ENCODE data around the gene TANC1. TPM values are rescaled to one million over a fixed set of nuclear protein-coding genes. Genes with fewer than 3 reads are reported as not detected.

The TANC1 gene
- total RNA-seq, 1 donor, result 34.7 TPM

GRCh38 chr2:159206736-159207380 is 238.4 kb downstream of the TANC1 start:
- no peak for TF ChIP-seq CTCF (IDR thresholded peaks at IDR 0.05; ENCODE audit: extremely low read depth, low read depth, low read length)
- H3K4me1 ChIP-seq (ENCODE audit: insufficient read depth, low read length), result peaks cover 25% of the 10 kb centered on the region
- no peak overlapping the region for H3K4me3 ChIP-seq (ENCODE audit: insufficient read depth, low read length)
- DNase-seq (ENCODE audit: insufficient read length, low spot score, missing footprints), result no peak
- H3K36me3 ChIP-seq (ENCODE audit: insufficient read depth, low read length), result peaks cover 23% of the 10 kb centered on the region
- H3K27me3 ChIP-seq (ENCODE audit: insufficient read depth, low read length), result no peaks in the 10 kb centered on the region
- no peaks in the 10 kb centered on the region for H3K79me2 ChIP-seq (ENCODE audit: insufficient read depth, low read length)
- H4K20me1 ChIP-seq (ENCODE audit: insufficient read depth, low read length), result no peaks in the 10 kb centered on the region
- no peaks in the 10 kb centered on the region for H3K9me3 ChIP-seq (ENCODE audit: low read depth, low read length)
- no peak overlapping the region for H3K27ac ChIP-seq (ENCODE audit: low read depth, low read length)
- H3K4me2 ChIP-seq (ENCODE audit: insufficient read depth, low read length), result no peak overlapping the region
- no peak overlapping the region for H2AFZ ChIP-seq (ENCODE audit: low read length)

GRCh38 chr2:159208438-159208837 is 240.0 kb downstream of the TANC1 start:
- H3K36me3 ChIP-seq (ENCODE audit: insufficient read depth, low read length), result peaks cover 23% of the 10 kb centered on the region
- no peak overlapping the region for H2AFZ ChIP-seq (ENCODE audit: low read length)
- no peaks in the 10 kb centered on the region for H3K9me3 ChIP-seq (ENCODE audit: low read depth, low read length)
- H3K79me2 ChIP-seq (ENCODE audit: insufficient read depth, low read length), result no peaks in the 10 kb centered on the region
- TF ChIP-seq CTCF (IDR thresholded peaks at IDR 0.05; ENCODE audit: extremely low read depth, low read depth, low read length), result no peak
- peak; percentile 71 for DNase-seq (ENCODE audit: insufficient read length, low spot score, missing footprints)
- no peak overlapping the region for H3K4me3 ChIP-seq (ENCODE audit: insufficient read depth, low read length)
- no peak overlapping the region for H3K4me2 ChIP-seq (ENCODE audit: insufficient read depth, low read length)
- H3K4me1 ChIP-seq (ENCODE audit: insufficient read depth, low read length), result peaks cover 15% of the 10 kb centered on the region
- H3K27ac ChIP-seq (ENCODE audit: low read depth, low read length), result no peak overlapping the region
- no peaks in the 10 kb centered on the region for H3K27me3 ChIP-seq (ENCODE audit: insufficient read depth, low read length)
- H4K20me1 ChIP-seq (ENCODE audit: insufficient read depth, low read length), result no peaks in the 10 kb centered on the region

DNA sequence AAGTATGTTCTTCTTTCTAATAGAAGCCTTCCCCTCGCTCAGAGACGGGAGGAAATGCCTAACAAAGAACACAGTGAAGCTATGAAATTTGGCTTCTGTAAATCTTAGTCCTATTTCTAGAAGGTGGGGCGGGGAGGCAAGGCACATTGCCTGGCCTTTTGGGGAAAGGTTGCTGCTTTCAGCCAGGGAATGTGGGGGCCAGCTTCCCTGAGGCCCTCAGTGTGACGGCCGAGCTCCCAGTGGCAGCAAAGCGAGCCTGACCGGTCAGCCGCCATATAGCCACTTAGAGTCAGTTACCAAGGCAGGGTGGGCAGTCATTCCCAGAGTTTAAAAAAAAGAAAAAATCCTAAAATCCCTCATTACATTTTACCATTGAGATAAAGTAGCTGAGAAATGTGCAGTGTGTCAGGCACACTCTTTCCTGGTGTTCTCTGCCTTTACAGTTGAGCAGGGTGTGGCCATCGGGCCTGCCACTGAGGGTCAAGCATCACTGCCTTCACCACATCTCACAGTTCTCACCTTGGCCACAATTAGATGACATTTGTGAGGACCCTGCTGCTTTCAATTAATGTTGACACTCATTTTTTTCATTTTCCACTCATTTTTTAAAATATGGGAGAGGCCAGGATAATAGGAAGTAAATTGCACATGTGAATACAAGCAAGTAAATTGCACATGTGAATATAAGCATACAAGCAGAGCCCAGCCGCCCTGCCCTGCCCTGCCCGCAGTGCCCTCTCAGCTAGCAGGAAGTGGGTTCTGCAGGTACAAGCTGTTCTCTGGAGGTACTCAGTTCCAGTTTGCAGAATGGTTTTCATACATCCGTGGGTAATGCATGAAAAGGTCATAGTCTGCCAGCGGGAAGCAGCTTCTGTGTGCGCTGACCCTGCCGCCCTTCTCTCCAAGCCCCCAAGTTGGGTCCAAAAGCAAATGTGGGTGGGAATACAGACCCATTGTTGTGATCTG is 241.2 kb downstream of the TANC1 start:
- H3K27ac ChIP-seq (ENCODE audit: low read depth, low read length), result no peak overlapping the region
- TF ChIP-seq CTCF (IDR thresholded peaks at IDR 0.05; ENCODE audit: extremely low read depth, low read depth, low read length), result no peak
- no peak for DNase-seq (ENCODE audit: insufficient read length, low spot score, missing footprints)

More for the DNA sequence above, 241.2 kb downstream of the TANC1 start:
- H3K79me2 ChIP-seq (ENCODE audit: insufficient read depth, low read length), result no peaks in the 10 kb centered on the region
- peaks cover 15% of the 10 kb centered on the region for H3K4me1 ChIP-seq (ENCODE audit: insufficient read depth, low read length)
- no peak overlapping the region for H3K4me3 ChIP-seq (ENCODE audit: insufficient read depth, low read length)
- no peak overlapping the region for H3K4me2 ChIP-seq (ENCODE audit: insufficient read depth, low read length)
- H3K27me3 ChIP-seq (ENCODE audit: insufficient read depth, low read length), result no peaks in the 10 kb centered on the region
- H2AFZ ChIP-seq (ENCODE audit: low read length), result no peak overlapping the region
- H3K36me3 ChIP-seq (ENCODE audit: insufficient read depth, low read length), result peaks cover 17% of the 10 kb centered on the region
- no peaks in the 10 kb centered on the region for H4K20me1 ChIP-seq (ENCODE audit: insufficient read depth, low read length)
- no peaks in the 10 kb centered on the region for H3K9me3 ChIP-seq (ENCODE audit: low read depth, low read length)

Data from osteoblast (primary cell).